OCI-LY3 (cell line): ENCODE measurements around the gene BCL2L14.

Source experiments
- EZH2phosphoT487 ChIP-seq: fragments of 200-600 bp; shearing (Covaris generic); IDR thresholded peaks from 2 replicates; pipeline ENCODE4 v1.6.1; 2018; ENCODE audit warnings: antibody characterized with exemption, mixed run types, low read depth
- TF ChIP-seq, protein P1 (sequence below): fragments of 200-600, 300-600 bp; sonication (generic); IDR thresholded peaks from 2 replicates; pipeline ENCODE4 v1.5.1; 2014; ENCODE audit warnings: antibody characterized with exemption, low read length, low read depth

DNA sequence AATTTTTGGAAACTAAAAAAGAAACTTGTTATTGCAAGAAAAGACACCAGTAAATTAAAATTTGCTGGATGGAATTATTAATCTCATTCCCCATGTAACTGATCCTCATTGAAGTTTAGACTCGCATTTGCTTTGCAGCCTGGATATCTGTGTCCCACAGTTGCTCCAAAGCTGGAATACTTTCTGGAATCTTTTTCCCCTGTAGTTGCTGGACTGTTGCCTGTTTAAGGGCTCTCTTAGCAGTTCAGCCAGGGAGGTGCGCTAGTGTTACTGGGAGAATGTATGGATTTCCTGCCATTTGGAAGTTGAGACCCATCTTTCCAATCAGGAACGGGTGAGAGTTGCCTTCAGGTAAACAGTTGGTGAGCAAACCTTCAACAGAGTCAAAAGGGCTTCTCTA, 20.3 kb downstream of the BCL2L14 start:
- no peak for TF ChIP-seq EZH2phosphoT487
- TF ChIP-seq, protein P1, sequence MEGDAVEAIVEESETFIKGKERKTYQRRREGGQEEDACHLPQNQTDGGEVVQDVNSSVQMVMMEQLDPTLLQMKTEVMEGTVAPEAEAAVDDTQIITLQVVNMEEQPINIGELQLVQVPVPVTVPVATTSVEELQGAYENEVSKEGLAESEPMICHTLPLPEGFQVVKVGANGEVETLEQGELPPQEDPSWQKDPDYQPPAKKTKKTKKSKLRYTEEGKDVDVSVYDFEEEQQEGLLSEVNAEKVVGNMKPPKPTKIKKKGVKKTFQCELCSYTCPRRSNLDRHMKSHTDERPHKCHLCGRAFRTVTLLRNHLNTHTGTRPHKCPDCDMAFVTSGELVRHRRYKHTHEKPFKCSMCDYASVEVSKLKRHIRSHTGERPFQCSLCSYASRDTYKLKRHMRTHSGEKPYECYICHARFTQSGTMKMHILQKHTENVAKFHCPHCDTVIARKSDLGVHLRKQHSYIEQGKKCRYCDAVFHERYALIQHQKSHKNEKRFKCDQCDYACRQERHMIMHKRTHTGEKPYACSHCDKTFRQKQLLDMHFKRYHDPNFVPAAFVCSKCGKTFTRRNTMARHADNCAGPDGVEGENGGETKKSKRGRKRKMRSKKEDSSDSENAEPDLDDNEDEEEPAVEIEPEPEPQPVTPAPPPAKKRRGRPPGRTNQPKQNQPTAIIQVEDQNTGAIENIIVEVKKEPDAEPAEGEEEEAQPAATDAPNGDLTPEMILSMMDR: no peak
